HG02884 (cell line): Measurements from ENCODE around the gene RASSF3.
"Not testable (repeated sequence)": the region's sequence is repeated elsewhere in the genome, so short reads cannot be mapped to it uniquely, and the experiment has no call there.

Experiments used
- ATAC-seq: cut with Tn5 transposase; IDR thresholded peaks from one replicate; pipeline ENCODE4 v1.9.1; 2021; ENCODE audit warnings: mild to moderate bottlenecking, moderate library complexity; ENCODE audit not compliant: unreplicated experiment

RASSF3 gene

GRCh38 chr12:64688219-64688618 lies 77.9 kb downstream of the RASSF3 start:
- no peak for ATAC-seq

- no peak for ATAC-seq
Measured at GRCh38 chr12:64688715-64689114, 78.4 kb downstream of the RASSF3 start.

GRCh38 chr12:64690236-64690635 lies 79.9 kb downstream of the RASSF3 start:
- not testable (repeated sequence) for ATAC-seq

GRCh38 chr12:64691227-64691794 lies 81.0 kb downstream of the RASSF3 start:
- no peak for ATAC-seq

- ATAC-seq: no peak
Measured at GRCh38 chr12:64691795-64692583, 81.7 kb downstream of the RASSF3 start.

- ATAC-seq: no peak
Measured at GRCh38 chr12:64694130-64695040, 84.1 kb downstream of the RASSF3 start.

GRCh38 chr12:64695550-64695949 lies 85.3 kb downstream of the RASSF3 start:
- no peak for ATAC-seq

GRCh38 chr12:64696080-64696741 lies 85.9 kb downstream of the RASSF3 start:
- ATAC-seq: no peak

GRCh38 chr12:64699504-64700115 lies 89.3 kb downstream of the RASSF3 start:
- no peak for ATAC-seq

- ATAC-seq: no peak
Measured at GRCh38 chr12:64700532-64700931, 90.2 kb downstream of the RASSF3 start.

- ATAC-seq: no peak
Measured at GRCh38 chr12:64701283-64701682, 91.0 kb downstream of the RASSF3 start.

- ATAC-seq: no peak
Measured at GRCh38 chr12:64706306-64706705, 96.0 kb downstream of the RASSF3 start.

GRCh38 chr12:64706857-64707256 lies 96.6 kb downstream of the RASSF3 start:
- no peak for ATAC-seq

- ATAC-seq: no peak
Measured at GRCh38 chr12:64707362-64707761, 97.1 kb downstream of the RASSF3 start.

- no peak for ATAC-seq
Measured at GRCh38 chr12:64707926-64708325, 97.6 kb downstream of the RASSF3 start.

- ATAC-seq: no peak
Measured at GRCh38 chr12:64709429-64709828, 99.1 kb downstream of the RASSF3 start.

GRCh38 chr12:64713376-64713775 lies 103.1 kb downstream of the RASSF3 start:
- ATAC-seq: no peak

- ATAC-seq: peak; percentile 52
Measured at GRCh38 chr12:64714551-64714968, 104.3 kb downstream of the RASSF3 start.

GRCh38 chr12:64716371-64716770 lies 106.1 kb downstream of the RASSF3 start:
- no peak for ATAC-seq

- ATAC-seq: no peak
Measured at GRCh38 chr12:64716839-64717455, 106.7 kb downstream of the RASSF3 start.
